ENCODE results near the gene DEUP1. TPM values are rescaled to one million over a fixed set of nuclear protein-coding genes. Genes with fewer than 3 reads are reported as not detected.

Gene DEUP1
- total RNA-seq, 1 donor from 2014 or later, result 0.68 TPM

- ATAC-seq, result no peak
- Histone ChIP-seq H3K27ac (no peak overlapping the region), H3K36me3 (no peaks in the 10 kb centered on the region), H3K27me3 (ENCODE audit: low read depth) (no peaks in the 10 kb centered on the region), H3K4me3 (no peak overlapping the region), H3K9me3 (no peaks in the 10 kb centered on the region), H3K4me1 (no peaks in the 10 kb centered on the region)
- no peak for TF ChIP-seq CTCF (IDR thresholded peaks at IDR 0.05)
- DNase-seq, result no peak
- intact Hi-C loops (cut with DNase I), result no loop called here
These were observed 62.3 kb downstream of the DEUP1 start for GRCh38 chr11:93392867-93393266.

- Histone ChIP-seq H3K9me3 (no peaks in the 10 kb centered on the region), H3K4me3 (no peak overlapping the region), H3K27me3 (ENCODE audit: low read depth) (no peaks in the 10 kb centered on the region), H3K36me3 (no peaks in the 10 kb centered on the region), H3K4me1 (no peaks in the 10 kb centered on the region), H3K27ac (no peak overlapping the region)
- intact Hi-C loops (cut with DNase I), result no loop called here
- no peak for ATAC-seq
- no peak for DNase-seq
- no peak for TF ChIP-seq CTCF (IDR thresholded peaks at IDR 0.05)
These were observed 62.8 kb downstream of the DEUP1 start for GRCh38 chr11:93393386-93393785.

DNA sequence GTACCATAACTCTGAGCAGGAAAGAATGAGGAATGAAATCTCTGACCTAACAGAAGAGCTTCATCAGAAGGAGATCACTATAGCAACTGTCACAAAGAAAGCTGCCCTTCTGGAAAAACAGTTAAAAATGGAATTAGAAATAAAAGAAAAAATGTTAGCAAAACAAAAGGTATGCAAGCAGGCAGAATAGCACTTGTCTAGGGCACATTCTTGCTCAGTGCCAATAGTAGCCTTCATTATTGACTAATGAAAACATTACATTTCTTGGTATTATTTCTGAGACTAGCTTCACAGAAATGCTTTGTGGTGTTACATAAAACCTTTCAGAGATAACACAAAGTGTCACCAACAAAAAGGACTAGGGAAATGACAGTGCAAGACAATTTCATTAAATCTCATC is 63.9 kb downstream of the DEUP1 start:
- no peak overlapping the region for H3K4me3 ChIP-seq
- DNase-seq (no peak), ATAC-seq (no peak)
- TF ChIP-seq CTCF (IDR thresholded peaks at IDR 0.05), result no peak
- H3K36me3 ChIP-seq, result no peaks in the 10 kb centered on the region
- H3K4me1 ChIP-seq, result no peaks in the 10 kb centered on the region
- H3K27me3 ChIP-seq (ENCODE audit: low read depth), result no peaks in the 10 kb centered on the region
- H3K9me3 ChIP-seq, result no peaks in the 10 kb centered on the region
- intact Hi-C loops (cut with DNase I), result no loop called here
- H3K27ac ChIP-seq, result no peak overlapping the region

GRCh38 chr11:93396316-93396715 is 65.8 kb downstream of the DEUP1 start:
- intact Hi-C loops (cut with DNase I), result no loop called here
- no peak for TF ChIP-seq CTCF (IDR thresholded peaks at IDR 0.05)
- Histone ChIP-seq H3K27me3 (ENCODE audit: low read depth) (no peaks in the 10 kb centered on the region), H3K9me3 (no peaks in the 10 kb centered on the region), H3K36me3 (no peaks in the 10 kb centered on the region), H3K27ac (no peak overlapping the region), H3K4me3 (no peak overlapping the region), H3K4me1 (no peaks in the 10 kb centered on the region)
- no peak for DNase-seq
- ATAC-seq, result no peak

- H3K36me3 ChIP-seq, result no peaks in the 10 kb centered on the region
- H3K27me3 ChIP-seq (ENCODE audit: low read depth), result no peaks in the 10 kb centered on the region
- H3K9me3 ChIP-seq, result no peaks in the 10 kb centered on the region
- DNase-seq (no peak), ATAC-seq (no peak)
- no peak for TF ChIP-seq CTCF (IDR thresholded peaks at IDR 0.05)
- H3K27ac ChIP-seq, result no peak overlapping the region
- H3K4me3 ChIP-seq, result no peak overlapping the region
- no peaks in the 10 kb centered on the region for H3K4me1 ChIP-seq
- intact Hi-C loops (cut with DNase I), result no loop called here
These were observed 73.4 kb downstream of the DEUP1 start for GRCh38 chr11:93403930-93404329.

Measured in lower lobe of right lung (tissue), 2 donors.